ENCODE results near the gene N4BP3.

DNA sequence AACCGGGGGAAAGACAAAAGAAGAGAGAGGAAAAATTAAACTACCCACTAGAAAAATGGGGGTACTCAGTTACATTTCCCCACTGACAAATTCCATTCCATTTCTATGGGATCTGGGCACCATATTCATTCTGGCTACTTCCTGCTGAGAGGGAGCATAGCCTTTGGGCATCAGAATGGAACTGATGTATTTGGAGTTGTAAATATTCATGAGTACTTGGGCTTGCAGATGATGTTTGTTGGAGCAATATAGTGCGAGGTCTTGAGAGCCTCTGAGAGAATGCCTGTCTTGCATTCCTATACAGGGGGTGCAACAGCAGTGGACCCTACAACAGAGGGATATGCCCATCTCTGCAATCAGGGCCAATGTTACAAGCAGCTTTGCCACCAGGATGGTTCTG lies 57.1 kb downstream of the N4BP3 start:
- no peak for TF ChIP-seq POLR2A (IDR thresholded peaks at IDR 0.05; ENCODE audit: low read depth, low read length)
- TF ChIP-seq POLR2AphosphoS5 (IDR thresholded peaks at IDR 0.05; ENCODE audit: low read depth, low read length): no peak
